Measurements from ENCODE around the gene COL6A2.

DNA sequence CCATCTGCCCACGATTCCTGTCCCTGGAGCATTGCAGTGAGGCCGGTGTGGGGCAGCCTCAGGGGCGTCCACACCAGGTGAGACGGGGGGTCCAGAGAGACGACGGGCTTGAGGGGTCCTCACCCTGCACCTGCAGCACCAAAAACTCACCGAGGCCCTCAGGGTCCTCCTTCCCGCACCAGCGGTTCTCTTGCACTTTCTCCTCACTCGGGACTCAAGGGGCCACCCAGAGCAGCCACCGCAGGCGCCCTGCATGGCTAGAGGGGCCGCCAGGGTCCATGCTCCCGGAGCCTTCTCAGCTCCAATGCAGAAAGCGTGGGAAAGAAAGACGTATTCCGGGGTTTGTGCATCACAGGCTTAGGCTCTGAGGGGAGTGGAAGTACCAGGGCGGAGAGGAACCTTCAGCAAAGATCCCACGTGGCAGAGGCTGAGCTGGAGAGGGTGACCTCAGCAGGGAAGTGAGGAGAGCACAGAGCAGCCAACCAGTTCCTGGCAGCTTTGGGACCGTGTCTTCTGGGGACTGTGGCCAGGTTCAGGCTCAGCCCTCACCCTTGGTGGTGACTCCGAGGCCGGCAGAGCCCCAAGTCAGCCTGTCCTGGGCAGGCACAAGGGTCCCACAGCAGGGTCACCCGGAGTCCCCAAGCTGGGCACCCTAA is 19.5 kb upstream of the COL6A2 start:
- TF ChIP-seq, protein P1, sequence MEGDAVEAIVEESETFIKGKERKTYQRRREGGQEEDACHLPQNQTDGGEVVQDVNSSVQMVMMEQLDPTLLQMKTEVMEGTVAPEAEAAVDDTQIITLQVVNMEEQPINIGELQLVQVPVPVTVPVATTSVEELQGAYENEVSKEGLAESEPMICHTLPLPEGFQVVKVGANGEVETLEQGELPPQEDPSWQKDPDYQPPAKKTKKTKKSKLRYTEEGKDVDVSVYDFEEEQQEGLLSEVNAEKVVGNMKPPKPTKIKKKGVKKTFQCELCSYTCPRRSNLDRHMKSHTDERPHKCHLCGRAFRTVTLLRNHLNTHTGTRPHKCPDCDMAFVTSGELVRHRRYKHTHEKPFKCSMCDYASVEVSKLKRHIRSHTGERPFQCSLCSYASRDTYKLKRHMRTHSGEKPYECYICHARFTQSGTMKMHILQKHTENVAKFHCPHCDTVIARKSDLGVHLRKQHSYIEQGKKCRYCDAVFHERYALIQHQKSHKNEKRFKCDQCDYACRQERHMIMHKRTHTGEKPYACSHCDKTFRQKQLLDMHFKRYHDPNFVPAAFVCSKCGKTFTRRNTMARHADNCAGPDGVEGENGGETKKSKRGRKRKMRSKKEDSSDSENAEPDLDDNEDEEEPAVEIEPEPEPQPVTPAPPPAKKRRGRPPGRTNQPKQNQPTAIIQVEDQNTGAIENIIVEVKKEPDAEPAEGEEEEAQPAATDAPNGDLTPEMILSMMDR (IDR thresholded peaks at IDR 0.05), result no peak
- TF ChIP-seq POLR2AphosphoS5 (IDR thresholded peaks at IDR 0.05), result no peak
- no peak for TF ChIP-seq POLR2A (IDR thresholded peaks at IDR 0.05)
- no peak for TF ChIP-seq EP300 (IDR thresholded peaks at IDR 0.05)

Data from suprapubic skin (tissue), 4 donors.